Esophagus (tissue), 2 donors: ENCODE data around the gene SULT6B1. TPM values are rescaled to one million over a fixed set of nuclear protein-coding genes. Genes with fewer than 3 reads are reported as not detected.
"Not testable (repeated sequence)": the region's sequence is repeated elsewhere in the genome, so short reads cannot be mapped to it uniquely, and the experiment has no call there.

Experiments
- H3K27ac ChIP-seq, 2 donors: one replicate each; pipeline ENCODE4 v1.5.1; 2013; ENCODE audit warnings: low read depth in 2 of 2, mild to moderate bottlenecking in 2 of 2, inconsistent platforms in 1 of 2, low read length in 1 of 2, moderate library complexity in 1 of 2
- H3K27me3 ChIP-seq, 2 donors: one replicate each; pipeline ENCODE4 v1.6.1; 2013; ENCODE audit warnings: low read length in 2 of 2, control low read depth in 1 of 2, mild to moderate bottlenecking in 1 of 2; ENCODE audit not compliant: insufficient read depth in 2 of 2, control insufficient read depth in 1 of 2
- H3K36me3 ChIP-seq, 2 donors: one replicate each; pipeline ENCODE4 v1.6.1; 2013; ENCODE audit warnings: low read length in 1 of 2; ENCODE audit not compliant: control insufficient read depth in 2 of 2, insufficient read depth in 2 of 2
- H3K4me1 ChIP-seq, 2 donors: one replicate each; pipeline ENCODE4 v1.6.1; 2013; ENCODE audit warnings: low read length in 1 of 2; ENCODE audit not compliant: control insufficient read depth in 2 of 2, insufficient read depth in 2 of 2
- H3K4me3 ChIP-seq, 2 donors: one replicate each; pipeline ENCODE4 v1.5.1; 2013; ENCODE audit warnings: low read length in 2 of 2, mild to moderate bottlenecking in 2 of 2, low read depth in 1 of 2, moderate library complexity in 1 of 2
- H3K9me3 ChIP-seq, 2 donors: one replicate each; pipeline ENCODE4 v1.6.1; 2013; ENCODE audit warnings: mild to moderate bottlenecking in 2 of 2, low read depth in 1 of 2, low read length in 1 of 2, moderate library complexity in 1 of 2; ENCODE audit not compliant: control insufficient read depth in 2 of 2, insufficient read depth in 1 of 2
- WGBS, 2 donors: extraction: QIAGEN DNeasy Blood & Tissue Kit; methylation state at CpG; one replicate each; pipeline ENCODE4 v1.1.7; 2013; 5-methylcytosine and 5-hydroxymethylcytosine counted together
- polyA plus RNA-seq, 2 donors: library from polyadenylated mRNA; stranded (reverse); fragments of 200-250 nt; gene quantifications; one replicate each; pipeline ENCODE4 v1.2.3, GENCODE V29; 2013
- donor health status: healthy with polysubstance abuse.
- donor health status: Bipolar disorder and iron deficiency.

The SULT6B1 gene, protein sequence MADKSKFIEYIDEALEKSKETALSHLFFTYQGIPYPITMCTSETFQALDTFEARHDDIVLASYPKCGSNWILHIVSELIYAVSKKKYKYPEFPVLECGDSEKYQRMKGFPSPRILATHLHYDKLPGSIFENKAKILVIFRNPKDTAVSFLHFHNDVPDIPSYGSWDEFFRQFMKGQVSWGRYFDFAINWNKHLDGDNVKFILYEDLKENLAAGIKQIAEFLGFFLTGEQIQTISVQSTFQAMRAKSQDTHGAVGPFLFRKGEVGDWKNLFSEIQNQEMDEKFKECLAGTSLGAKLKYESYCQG
- not detected for polyA plus RNA-seq

GRCh38 chr2:37188570-37188969 is at the start of gene SULT6B1:
Gene SULT6B1, minus strand, starts transcription at chr2:37188670. Its CDS starts 30 bp downstream, at chr2:37188640.
- 91 to 95% methylated on average over 2 of the region's 2 CpGs for WGBS, 2 donors
- Histone ChIP-seq H3K36me3 (no peaks in the 10 kb centered on the region), H3K9me3 (no peaks in the 10 kb centered on the region), H3K27ac (peak within 1 kb of the TSS in 1 of 2 donors; percentile 63), H3K27me3 (no peaks in the 10 kb centered on the region), H3K4me1 (no peaks in the 10 kb centered on the region), H3K4me3 (no peak within 1 kb of the TSS)

DNA sequence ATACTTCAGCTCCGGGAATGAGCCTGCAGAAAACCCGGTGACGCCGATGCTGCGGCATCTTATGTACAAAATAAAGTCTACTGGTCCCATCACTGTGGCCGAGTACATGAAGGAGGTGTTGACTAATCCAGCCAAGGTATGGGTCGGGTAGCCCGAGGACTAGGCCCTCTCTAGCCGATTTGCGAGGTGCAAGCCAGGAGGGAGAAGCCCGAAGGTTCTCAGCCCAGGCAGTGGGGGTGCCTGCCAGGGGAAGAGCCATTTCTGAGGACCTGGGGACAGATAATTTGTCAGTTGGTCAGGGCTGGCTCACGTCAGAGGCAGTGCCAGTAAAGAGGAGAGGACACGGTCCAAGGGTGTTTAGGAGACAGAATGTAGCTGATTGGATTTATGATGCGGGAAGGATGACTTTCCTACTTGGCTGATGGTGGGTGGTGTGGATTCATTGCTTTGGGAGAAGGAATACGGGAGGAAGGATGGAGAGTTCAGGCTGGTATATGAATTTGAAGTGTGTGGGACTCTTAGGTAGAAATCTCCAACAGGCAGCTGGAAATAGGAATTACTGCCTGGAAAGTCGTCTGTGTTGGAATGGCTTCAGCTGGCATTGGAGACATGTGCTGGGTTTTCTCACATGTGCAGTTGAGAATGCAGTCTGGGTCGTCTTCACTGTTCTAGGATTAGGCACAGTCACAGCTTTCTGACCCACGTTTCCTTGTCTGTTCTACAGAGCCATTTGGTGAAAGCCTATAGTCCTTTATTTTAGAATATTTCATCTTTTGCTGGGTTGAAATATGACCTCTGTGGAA is 43.9 kb upstream of the SULT6B1 start:
- H3K36me3 ChIP-seq = peaks cover under 1 to 3% of the 10 kb centered on the region in 2 donors
- 12 to 14% methylated on average over 18 of the region's 18 CpGs for WGBS, 2 donors
- H3K4me1 ChIP-seq = peaks cover 8 to 9% of the 10 kb centered on the region in 2 donors

GRCh38 chr2:37231241-37232130 is 43.0 kb upstream of the SULT6B1 start, which contains the start of the genes CEBPZ and NDUFAF7:
Gene CEBPZ, minus strand, starts transcription at chr2:37231596. Its CDS starts 29 bp downstream, at chr2:37231567.
Gene NDUFAF7, plus strand, starts transcription at chr2:37231658. Its CDS starts 48 bp downstream, at chr2:37231706.
- Histone ChIP-seq H3K27ac (peak within 1 kb of the TSS; percentile 91 to 93), H3K36me3 (peaks cover 2 to 3% of the 10 kb centered on the region in 2 donors), H3K4me3 (peak within 1 kb of the TSS; percentile 70 to 78), H3K9me3 (no peaks in the 10 kb centered on the region), H3K4me1 (peaks cover 8 to 9% of the 10 kb centered on the region in 2 donors), H3K27me3 (no peaks in the 10 kb centered on the region)
- 0% methylated on average over 72 to 73 of the region's 73 CpGs for WGBS, 2 donors

More for the DNA sequence above, 43.9 kb upstream of the SULT6B1 start:
- Histone ChIP-seq H3K4me3 (peak overlapping the region; percentile 70 to 78), H3K27ac (peak overlapping the region; percentile 91 to 93), H3K9me3 (no peaks in the 10 kb centered on the region), H3K27me3 (no peaks in the 10 kb centered on the region)

GRCh38 chr2:37230581-37230980 is 42.1 kb upstream of the SULT6B1 start:
- no peaks in the 10 kb centered on the region for H3K27me3 ChIP-seq
- 0 to 1% methylated on average over 8 of the region's 8 CpGs for WGBS, 2 donors
- peaks cover 8 to 9% of the 10 kb centered on the region in 2 donors for H3K4me1 ChIP-seq

GRCh38 chr2:37228788-37229187 is 40.3 kb upstream of the SULT6B1 start:
- peaks cover 2 to 3% of the 10 kb centered on the region in 2 donors for H3K36me3 ChIP-seq
- 97 to 98% methylated on average over 3 of the region's 3 CpGs for WGBS, 2 donors
- H3K9me3 ChIP-seq = no peaks in the 10 kb centered on the region
- H3K27me3 ChIP-seq = no peaks in the 10 kb centered on the region
- peaks cover 8 to 9% of the 10 kb centered on the region in 2 donors for H3K4me1 ChIP-seq
- H3K27ac ChIP-seq = no peak overlapping the region
- no peak overlapping the region for H3K4me3 ChIP-seq

More at GRCh38 chr2:37230581-37230980, 42.1 kb upstream of the SULT6B1 start:
- Histone ChIP-seq H3K9me3 (no peaks in the 10 kb centered on the region), H3K36me3 (peaks cover 2 to 3% of the 10 kb centered on the region in 2 donors), H3K4me3 (peak overlapping the region; percentile 70 to 78), H3K27ac (peak overlapping the region; percentile 12 to 93)

DNA sequence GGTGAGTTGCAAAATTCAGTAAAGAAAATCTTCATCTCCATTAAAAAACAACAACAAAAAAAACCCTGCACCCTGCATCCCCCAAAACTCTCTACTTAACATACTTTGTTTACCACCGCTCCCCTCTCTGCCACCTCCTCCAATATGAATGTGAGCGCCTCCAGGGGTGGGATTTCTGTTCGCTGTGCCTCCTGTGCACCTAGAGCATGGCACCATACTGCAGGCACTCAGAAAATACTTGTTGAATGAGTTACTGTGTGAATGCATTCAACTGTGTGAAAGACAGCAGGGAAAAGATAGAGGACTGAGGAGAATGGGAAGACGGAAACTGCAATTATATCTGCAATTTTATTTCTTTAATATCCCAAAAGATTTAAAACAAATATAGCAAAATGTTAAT is 38.4 kb upstream of the SULT6B1 start:
- Histone ChIP-seq H3K4me1 (peaks cover 0 to 3% of the 10 kb centered on the region in 2 donors), H3K36me3 (peaks cover 2 to 3% of the 10 kb centered on the region in 2 donors), H3K27ac (no peak overlapping the region), H3K27me3 (no peaks in the 10 kb centered on the region), H3K9me3 (no peaks in the 10 kb centered on the region), H3K4me3 (no peak overlapping the region)
- WGBS, 2 donors = 92 to 96% methylated on average over 4 of the region's 4 CpGs

DNA sequence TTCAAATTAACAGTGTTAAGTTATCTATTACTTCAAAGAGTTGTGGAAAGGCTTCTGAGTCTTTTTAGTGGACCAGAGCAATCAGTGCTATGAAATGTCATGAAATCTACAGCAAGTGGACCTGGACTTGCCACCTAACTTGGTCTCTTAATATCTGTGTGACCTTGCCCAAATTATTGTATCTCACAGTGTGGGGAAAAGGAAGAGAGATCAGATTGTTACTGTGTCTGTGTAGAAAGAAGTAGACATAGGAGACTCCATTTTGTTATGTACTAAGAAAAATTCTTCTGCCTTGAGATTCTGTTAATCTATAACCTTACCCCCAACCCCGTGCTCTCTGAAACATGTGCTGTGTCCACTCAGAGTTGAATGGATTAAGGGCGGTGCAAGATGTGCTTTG is 36.7 kb upstream of the SULT6B1 start:
- H3K27ac ChIP-seq, H3K4me1 ChIP-seq, H3K36me3 ChIP-seq, H3K27me3 ChIP-seq, H3K9me3 ChIP-seq, H3K4me3 ChIP-seq: not testable (repeated sequence)
- no CpG with 5 or more reads among the region's 2 CpGs for WGBS, 2 donors

DNA sequence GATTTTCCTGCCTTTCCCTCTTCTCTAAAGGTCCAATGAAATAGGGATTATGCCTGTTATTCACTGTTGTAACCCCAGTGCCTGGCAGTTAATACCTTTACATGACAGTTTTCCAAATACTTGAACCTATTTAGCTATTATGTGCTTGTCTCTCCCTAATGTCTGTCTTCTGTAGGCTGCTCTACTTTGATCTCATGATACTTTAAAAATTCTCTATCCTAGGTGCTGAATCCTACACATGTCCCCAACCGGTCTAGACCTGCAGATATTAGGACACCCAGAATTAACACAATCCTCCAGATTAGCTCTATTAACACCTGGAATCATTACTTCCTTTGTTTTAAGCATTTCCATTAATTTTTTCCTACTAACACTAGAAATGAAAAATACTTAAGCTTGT is 35.6 kb upstream of the SULT6B1 start:
- no peaks in the 10 kb centered on the region for H3K27me3 ChIP-seq
- no peaks in the 10 kb centered on the region for H3K4me1 ChIP-seq
- 79 to 88% methylated on average over 1 of the region's 1 CpG for WGBS, 2 donors
- H3K9me3 ChIP-seq = no peaks in the 10 kb centered on the region
- no peak overlapping the region for H3K27ac ChIP-seq
- no peak overlapping the region for H3K4me3 ChIP-seq
- peaks cover 2 to 3% of the 10 kb centered on the region in 2 donors for H3K36me3 ChIP-seq

GRCh38 chr2:37223131-37223530 is 34.7 kb upstream of the SULT6B1 start:
- Histone ChIP-seq H3K36me3 (peaks cover 2 to 3% of the 10 kb centered on the region in 2 donors), H3K4me3 (no peak overlapping the region), H3K9me3 (no peaks in the 10 kb centered on the region), H3K27me3 (no peaks in the 10 kb centered on the region), H3K4me1 (no peaks in the 10 kb centered on the region), H3K27ac (no peak overlapping the region)
- 97% methylated on average over 4 of the region's 4 CpGs for WGBS, 2 donors
